BJ (cell line): ENCODE measurements around the gene PRAC2. TPM values are rescaled to one million over a fixed set of nuclear protein-coding genes. Genes with fewer than 3 reads are reported as not detected.

Experiments
- CTCF ChIA-PET: fragments of 350-600 bp; formaldehyde crosslinking; extraction: SDS; loops from one replicate; lab custom pipeline; 2021; ENCODE audit warnings: antibody characterized with exemption, inconsistent platforms; lab: Yijun Ruan, JAX
- POLR2A ChIA-PET: fragments of 300-600 bp; sonication (Branson Sonifier 250); formaldehyde crosslinking; extraction: SDS; loops from one replicate; lab custom pipeline; 2021; ENCODE audit warnings: antibody characterized with exemption; lab: Charles Lee
- DNase-seq: peaks from one replicate; pipeline ENCODE4 v3.0.0-alpha.2; 2011; ENCODE audit warnings: low read depth
- H3K27me3 ChIP-seq: 2 replicates; pipeline ENCODE4 v1.6.0; 2011; ENCODE audit warnings: low read length; ENCODE audit not compliant: control insufficient read depth, insufficient read depth
- H3K36me3 ChIP-seq: 2 replicates; pipeline ENCODE4 v1.5.1; 2011; ENCODE audit warnings: low read length; ENCODE audit not compliant: control insufficient read depth, insufficient read depth
- H3K4me3 ChIP-seq: 2 replicates; pipeline ENCODE4 v1.5.1; 2011; ENCODE audit warnings: low read depth, mild to moderate bottlenecking, control low read depth, low read length
- polyA plus RNA-seq: library from polyadenylated mRNA; depleted of rRNA; stranded (reverse); fragments of >200 nt; gene quantifications from 2 replicates; pipeline ENCODE4 v1.2.3, GENCODE V29; 2011
- TF ChIP-seq, protein P1 (sequence below): IDR thresholded peaks from 2 replicates; pipeline ENCODE4 v1.5.1; 2011; ENCODE audit warnings: low read depth, mild to moderate bottlenecking, control low read depth, inconsistent platforms, low read length, moderate library complexity; ENCODE audit not compliant: insufficient read depth

The PRAC2 gene
- polyA plus RNA-seq, 1 experiment, result 0.63 TPM

DNA sequence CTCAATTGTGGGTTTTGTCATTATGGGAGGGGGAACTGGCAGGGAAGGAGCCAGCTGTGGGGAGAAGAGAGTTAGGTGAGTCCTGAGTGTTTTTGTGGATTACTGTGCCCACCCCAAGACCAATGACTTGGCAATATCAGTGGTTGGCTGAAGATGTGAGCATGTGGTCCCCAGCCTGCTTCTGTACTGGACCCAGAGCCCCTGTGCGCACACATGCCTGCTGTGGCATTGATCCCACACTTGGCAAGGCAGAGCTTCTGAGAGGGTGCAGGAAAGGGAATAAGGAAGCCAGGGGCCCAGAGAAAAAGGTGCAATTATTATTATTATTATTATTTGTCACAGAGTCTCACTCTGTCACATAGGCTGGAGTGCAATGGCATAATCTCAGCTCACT lies 2.0 kb upstream of the PRAC2 start:
- no peaks in the 10 kb centered on the region; the same call in 1 of the 2 replicates for H3K36me3 ChIP-seq
- H3K4me3 ChIP-seq, result no peak overlapping the region
- TF ChIP-seq, protein P1, sequence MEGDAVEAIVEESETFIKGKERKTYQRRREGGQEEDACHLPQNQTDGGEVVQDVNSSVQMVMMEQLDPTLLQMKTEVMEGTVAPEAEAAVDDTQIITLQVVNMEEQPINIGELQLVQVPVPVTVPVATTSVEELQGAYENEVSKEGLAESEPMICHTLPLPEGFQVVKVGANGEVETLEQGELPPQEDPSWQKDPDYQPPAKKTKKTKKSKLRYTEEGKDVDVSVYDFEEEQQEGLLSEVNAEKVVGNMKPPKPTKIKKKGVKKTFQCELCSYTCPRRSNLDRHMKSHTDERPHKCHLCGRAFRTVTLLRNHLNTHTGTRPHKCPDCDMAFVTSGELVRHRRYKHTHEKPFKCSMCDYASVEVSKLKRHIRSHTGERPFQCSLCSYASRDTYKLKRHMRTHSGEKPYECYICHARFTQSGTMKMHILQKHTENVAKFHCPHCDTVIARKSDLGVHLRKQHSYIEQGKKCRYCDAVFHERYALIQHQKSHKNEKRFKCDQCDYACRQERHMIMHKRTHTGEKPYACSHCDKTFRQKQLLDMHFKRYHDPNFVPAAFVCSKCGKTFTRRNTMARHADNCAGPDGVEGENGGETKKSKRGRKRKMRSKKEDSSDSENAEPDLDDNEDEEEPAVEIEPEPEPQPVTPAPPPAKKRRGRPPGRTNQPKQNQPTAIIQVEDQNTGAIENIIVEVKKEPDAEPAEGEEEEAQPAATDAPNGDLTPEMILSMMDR, result no peak
- ChIA-PET POLR2A (no interaction called here), CTCF (interaction anchor here (0.8 to 10.4 kb wide), 6 partner anchors 43 to 157 kb away, joined by 3 to 152 read pairs (median 8); no protein-coding TSS in a partner anchor)
- no peak for DNase-seq
- H3K27me3 ChIP-seq, result peaks cover 52% of the 10 kb centered on the region

DNA sequence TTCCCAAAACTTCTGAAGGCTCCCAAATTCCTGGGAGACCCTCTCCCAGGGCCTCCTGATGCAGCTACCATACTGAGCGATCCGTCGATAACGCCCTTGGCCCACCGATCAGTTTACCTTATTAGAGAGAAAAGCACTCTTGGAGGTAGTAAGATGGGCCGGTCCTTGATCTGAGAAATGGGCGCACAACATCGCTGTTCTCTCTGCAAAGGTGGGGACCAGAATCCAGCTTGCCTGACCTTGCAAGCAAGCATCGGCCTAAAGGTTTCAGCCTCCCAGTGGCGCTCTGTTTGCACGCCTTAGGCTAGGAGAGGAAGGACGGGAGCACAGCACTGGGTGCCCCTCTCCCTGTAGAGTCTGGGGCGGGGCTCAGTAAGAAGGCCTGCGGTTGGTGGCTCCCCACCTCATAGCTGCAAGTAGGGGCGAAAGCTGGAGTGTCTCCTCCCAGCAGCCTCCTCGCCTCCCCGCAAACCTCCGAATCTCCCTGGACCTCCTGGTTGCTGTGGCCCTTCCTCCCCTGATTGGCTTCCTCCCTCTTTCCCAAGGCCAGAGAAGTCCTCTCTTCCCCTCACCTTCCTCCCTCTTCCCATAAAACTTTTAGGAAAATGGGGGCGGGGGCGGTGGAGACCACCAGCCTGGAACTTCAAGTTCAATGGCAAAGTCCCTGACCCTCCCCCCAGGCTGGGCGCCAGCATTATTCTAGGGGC lies 631 bp upstream of the PRAC2 start, which contains the start of gene PRAC1:
TSS of gene PRAC1 (minus strand) at position 318 of the 707 bp plus-strand sequence. CDS start at position 192, 126 bp downstream.
- Histone ChIP-seq H3K4me3 (no peak within 1 kb of the TSS; the same call in none of the 2 replicates), H3K36me3 (no peaks in the 10 kb centered on the region), H3K27me3 (peaks cover 63% of the 10 kb centered on the region)
- CTCF ChIA-PET, result interaction anchor here (1.3 to 10.4 kb wide), 10 partner anchors 22 to 162 kb away, joined by 3 to 152 read pairs (median 20); no protein-coding TSS in a partner anchor
- TF ChIP-seq, protein P1, result no peak
- DNase-seq, result no peak
- POLR2A ChIA-PET, result no interaction called here

DNA sequence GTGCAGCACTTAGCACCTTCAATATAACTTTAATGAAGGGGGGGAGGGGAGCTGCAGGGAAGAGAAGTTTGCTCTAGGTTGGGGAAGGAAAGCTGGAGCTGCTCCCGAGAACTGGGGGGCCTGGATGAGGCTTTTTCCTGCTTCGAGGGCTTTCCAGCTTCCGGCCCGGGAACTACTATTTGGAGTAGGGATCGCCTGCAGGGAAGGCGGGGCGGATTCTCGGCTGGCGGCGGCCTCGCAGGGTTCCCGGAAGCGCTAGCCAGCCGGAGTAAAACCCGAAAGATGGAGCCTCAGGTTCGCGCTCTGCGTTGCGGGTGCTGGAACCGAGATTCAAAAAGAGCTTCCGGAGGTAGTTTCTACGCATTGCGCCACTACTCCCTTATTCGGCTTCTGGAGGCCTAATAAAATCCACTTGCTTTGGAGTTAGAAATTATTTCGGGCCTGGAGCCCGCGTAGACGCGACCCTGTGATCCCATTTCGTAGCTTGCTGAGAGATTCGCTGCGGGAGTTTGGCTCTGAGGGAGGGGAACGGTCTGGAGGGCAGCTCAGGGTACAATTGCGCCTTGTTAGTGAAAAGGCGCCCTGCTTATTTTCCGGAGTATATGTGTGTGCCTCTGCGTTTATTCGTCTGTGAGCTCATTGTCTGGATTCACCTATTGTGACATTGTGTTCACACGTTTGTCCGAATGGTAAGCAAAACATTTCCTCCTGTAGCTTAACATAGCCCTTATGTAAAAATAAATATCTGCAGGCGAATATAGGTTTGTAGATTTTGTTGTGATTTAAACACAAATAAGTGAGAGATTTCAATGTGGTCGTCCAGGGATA lies 652 bp downstream of the PRAC2 start:
- POLR2A ChIA-PET, result no interaction called here
- H3K36me3 ChIP-seq, result no peaks in the 10 kb centered on the region
- H3K27me3 ChIP-seq, result peaks cover 68% of the 10 kb centered on the region
- CTCF ChIA-PET, result interaction anchor here (0.6 to 10.4 kb wide), 47 partner anchors 9 to 309 kb away, joined by 3 to 152 read pairs (median 5); partner anchors contain the start of gene TTLL6
- H3K4me3 ChIP-seq, result peak overlapping the region; percentile 24
- DNase-seq, result no peak
- TF ChIP-seq, protein P1, result no peak

DNA sequence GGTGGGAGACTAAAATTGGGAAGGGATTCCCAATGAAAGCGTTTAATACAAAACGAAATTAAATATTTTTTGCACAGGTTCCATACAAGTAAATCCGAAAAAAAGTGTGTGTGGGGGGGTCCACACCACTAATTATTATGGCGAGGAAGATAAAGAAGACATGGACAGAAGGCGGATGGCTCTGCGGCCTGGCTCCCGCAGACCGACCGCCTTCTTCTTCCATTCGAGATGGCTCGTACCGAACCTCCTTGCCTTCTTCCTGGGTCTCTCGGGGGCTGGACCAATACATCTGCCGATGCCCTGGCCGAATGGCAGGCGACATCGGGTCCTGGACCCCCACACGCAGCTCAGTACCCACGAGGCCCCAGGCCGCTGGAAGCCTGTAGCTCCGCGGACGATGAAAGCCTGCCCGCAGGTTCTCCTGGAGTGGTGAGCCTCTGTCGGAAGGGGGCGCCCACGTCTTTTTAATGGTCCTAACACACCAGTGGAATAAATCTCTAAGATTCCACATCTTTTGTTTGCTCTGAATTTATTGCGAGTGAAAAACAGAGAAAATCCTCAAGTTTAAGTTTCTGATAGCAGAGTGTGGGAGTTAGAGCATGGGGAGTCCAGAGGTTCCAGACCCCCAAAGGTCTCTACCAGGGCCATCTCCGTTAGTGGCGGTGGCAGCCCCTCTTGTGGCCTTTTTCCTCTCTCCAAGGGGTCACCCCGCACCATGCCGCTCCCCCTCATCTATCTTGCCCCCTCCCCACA lies 1.4 kb downstream of the PRAC2 start:
- no peak for DNase-seq
- CTCF ChIA-PET, result interaction anchor here (0.6 to 10.4 kb wide), 49 partner anchors 8 to 308 kb away, joined by 3 to 152 read pairs (median 6); partner anchors contain the start of gene TTLL6
- H3K36me3 ChIP-seq, result no peaks in the 10 kb centered on the region
- TF ChIP-seq, protein P1, result peak; percentile 79
- H3K4me3 ChIP-seq, result no peak overlapping the region
- peaks cover 69% of the 10 kb centered on the region for H3K27me3 ChIP-seq
- POLR2A ChIA-PET, result no interaction called here
